ENCODE data around the gene PER2. TPM values are rescaled to one million over a fixed set of nuclear protein-coding genes. Genes with fewer than 3 reads are reported as not detected.

The PER2 gene
- total RNA-seq, 4 donors from 2014 or later, result 4.1 to 7.5 (median 6.7) TPM

- in situ Hi-C loops (cut with MboI; ENCODE audit: low sequenced_read_pairs in 4 of 4), result no loop called here
- TF ChIP-seq, protein P1, sequence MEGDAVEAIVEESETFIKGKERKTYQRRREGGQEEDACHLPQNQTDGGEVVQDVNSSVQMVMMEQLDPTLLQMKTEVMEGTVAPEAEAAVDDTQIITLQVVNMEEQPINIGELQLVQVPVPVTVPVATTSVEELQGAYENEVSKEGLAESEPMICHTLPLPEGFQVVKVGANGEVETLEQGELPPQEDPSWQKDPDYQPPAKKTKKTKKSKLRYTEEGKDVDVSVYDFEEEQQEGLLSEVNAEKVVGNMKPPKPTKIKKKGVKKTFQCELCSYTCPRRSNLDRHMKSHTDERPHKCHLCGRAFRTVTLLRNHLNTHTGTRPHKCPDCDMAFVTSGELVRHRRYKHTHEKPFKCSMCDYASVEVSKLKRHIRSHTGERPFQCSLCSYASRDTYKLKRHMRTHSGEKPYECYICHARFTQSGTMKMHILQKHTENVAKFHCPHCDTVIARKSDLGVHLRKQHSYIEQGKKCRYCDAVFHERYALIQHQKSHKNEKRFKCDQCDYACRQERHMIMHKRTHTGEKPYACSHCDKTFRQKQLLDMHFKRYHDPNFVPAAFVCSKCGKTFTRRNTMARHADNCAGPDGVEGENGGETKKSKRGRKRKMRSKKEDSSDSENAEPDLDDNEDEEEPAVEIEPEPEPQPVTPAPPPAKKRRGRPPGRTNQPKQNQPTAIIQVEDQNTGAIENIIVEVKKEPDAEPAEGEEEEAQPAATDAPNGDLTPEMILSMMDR (IDR thresholded peaks at IDR 0.05 in 4 of 5, conservative IDR thresholded peaks at IDR 0.05 in 1 of 5), result no peak
- no peak for TF ChIP-seq POLR2A (IDR thresholded peaks at IDR 0.05)
- no peak overlapping the region for H3K4me3 ChIP-seq
- DNase-seq (no peak), ATAC-seq (no peak)
- peaks cover 60 to 65% of the 10 kb centered on the region in 2 donors for H3K4me1 ChIP-seq
- no peaks in the 10 kb centered on the region for H3K27me3 ChIP-seq
- intact Hi-C loops (cut with DNase I; ENCODE audit: low total_unique reads), result no loop called here
- no peaks in the 10 kb centered on the region for H3K9me3 ChIP-seq
- H3K36me3 ChIP-seq, result peaks cover 0 to 13% of the 10 kb centered on the region in 2 donors
- no peak overlapping the region for H3K27ac ChIP-seq
Measured at GRCh38 chr2:238244151-238244550, 44.3 kb downstream of the PER2 start.

DNA sequence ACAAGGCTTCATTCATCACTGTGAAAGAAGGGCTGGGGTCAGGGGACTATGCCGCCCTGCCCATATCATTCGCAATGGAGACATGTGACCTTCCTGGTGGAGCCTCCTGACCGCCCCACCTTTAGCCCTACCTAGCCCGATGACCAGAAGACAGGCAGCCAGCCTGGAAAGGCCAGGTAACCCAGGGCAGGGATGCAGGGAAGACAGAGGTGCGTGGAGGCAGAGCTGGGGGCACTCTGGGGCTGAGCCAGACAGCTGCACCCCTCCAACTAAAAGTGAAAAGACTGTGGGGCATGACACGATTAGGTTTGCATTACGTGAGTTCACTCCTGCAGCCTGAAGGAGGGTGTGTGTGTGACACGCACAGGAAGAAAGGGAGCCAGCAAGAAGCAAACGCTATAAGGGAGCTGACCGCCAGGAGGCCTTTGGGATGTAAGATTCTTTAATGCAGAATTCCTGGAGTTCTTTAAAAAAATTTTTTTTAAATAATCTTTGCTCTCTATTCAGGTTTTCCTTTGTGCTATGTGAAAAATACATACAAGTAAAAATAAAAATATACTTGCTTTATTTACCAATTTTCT, 44.8 kb downstream of the PER2 start:
- ATAC-seq, result no peak
- Histone ChIP-seq H3K27ac (peak overlapping the region; percentile 66 to 78 (median 74)), H3K9me3 (no peaks in the 10 kb centered on the region), H3K36me3 (peaks cover 0 to 13% of the 10 kb centered on the region in 2 donors), H3K4me1 (peaks cover 63 to 65% of the 10 kb centered on the region in 2 donors), H3K27me3 (no peaks in the 10 kb centered on the region), H3K4me3 (no peak overlapping the region)
- in situ Hi-C loops (cut with MboI; ENCODE audit: low sequenced_read_pairs in 4 of 4), result no loop called here
- intact Hi-C loops (cut with DNase I; ENCODE audit: low total_unique reads), result loop anchor here (2.0 kb wide), 1 partner anchor 43 kb away; no protein-coding TSS in a partner anchor
- TF ChIP-seq POLR2A (IDR thresholded peaks at IDR 0.05), result no peak
- TF ChIP-seq, protein P1 (IDR thresholded peaks at IDR 0.05 in 4 of 5, conservative IDR thresholded peaks at IDR 0.05 in 1 of 5), result no peak
- DNase-seq, result peak in 1 of 2 donors; percentile 10

GRCh38 chr2:238242731-238243495, 45.5 kb downstream of the PER2 start:
- Histone ChIP-seq H3K36me3 (peaks cover 0 to 13% of the 10 kb centered on the region in 2 donors), H3K9me3 (no peaks in the 10 kb centered on the region), H3K4me1 (peaks cover 58% of the 10 kb centered on the region in 2 donors), H3K27me3 (no peaks in the 10 kb centered on the region), H3K27ac (peak overlapping the region; percentile 66 to 78 (median 74)), H3K4me3 (no peak overlapping the region)
- TF ChIP-seq POLR2A (IDR thresholded peaks at IDR 0.05), result no peak
- TF ChIP-seq, protein P1 (IDR thresholded peaks at IDR 0.05 in 4 of 5, conservative IDR thresholded peaks at IDR 0.05 in 1 of 5), result no peak
- peak; percentile 37 to 81 for DNase-seq
- peak in 1 of 2 donors; percentile 15 for ATAC-seq
- intact Hi-C loops (cut with DNase I; ENCODE audit: low total_unique reads) (loop anchor here (2.0 kb wide), 1 partner anchor 44 kb away; no protein-coding TSS in a partner anchor), in situ Hi-C loops (cut with MboI; ENCODE audit: low sequenced_read_pairs in 4 of 4) (no loop called here)

DNA sequence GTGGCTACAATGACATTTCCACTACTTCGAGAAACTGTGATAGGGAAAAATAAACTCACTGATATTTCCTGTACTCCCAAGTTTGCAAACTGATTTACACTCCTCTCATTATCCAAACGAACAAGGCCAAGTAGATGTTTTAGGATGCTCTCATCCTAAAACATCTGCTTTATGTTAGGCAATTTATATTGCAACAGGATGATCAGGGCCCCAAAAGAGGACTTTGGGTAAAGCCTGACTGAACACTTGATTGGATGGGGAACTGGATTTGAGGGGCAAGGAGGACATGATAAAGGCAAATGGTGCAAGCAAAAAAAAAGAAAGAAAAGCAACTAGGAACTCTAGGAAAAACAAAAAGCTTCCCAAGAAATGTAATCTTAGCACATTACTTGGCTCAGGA, 46.4 kb downstream of the PER2 start:
- no peaks in the 10 kb centered on the region for H3K9me3 ChIP-seq
- in situ Hi-C loops (cut with MboI; ENCODE audit: low sequenced_read_pairs in 4 of 4), result no loop called here
- H3K27me3 ChIP-seq, result no peaks in the 10 kb centered on the region
- peaks cover 49% of the 10 kb centered on the region in 2 donors for H3K4me1 ChIP-seq
- intact Hi-C loops (cut with DNase I; ENCODE audit: low total_unique reads), result loop anchor here (2.0 kb wide), 1 partner anchor 45 kb away; no protein-coding TSS in a partner anchor
- TF ChIP-seq POLR2A (IDR thresholded peaks at IDR 0.05), result no peak
- TF ChIP-seq, protein P1 (IDR thresholded peaks at IDR 0.05 in 4 of 5, conservative IDR thresholded peaks at IDR 0.05 in 1 of 5), result no peak
- H3K36me3 ChIP-seq, result peaks cover 0 to 13% of the 10 kb centered on the region in 2 donors
- H3K27ac ChIP-seq, result peak overlapping the region; percentile 66 to 78 (median 74)
- H3K4me3 ChIP-seq, result no peak overlapping the region
- no peak for ATAC-seq
- DNase-seq, result no peak

Data from gastrocnemius medialis (tissue), 4 donors.